Fibroblast of mammary gland (primary cell): Measurements from ENCODE around the gene ERI2.
"Not testable (repeated sequence)": the region's sequence is repeated elsewhere in the genome, so short reads cannot be mapped to it uniquely, and the experiment has no call there.

ENCODE experiments used
- DNase-seq: peaks from one replicate; pipeline ENCODE4 v3.0.0-alpha.2; 2010; ENCODE audit warnings: low read depth
- H3K4me3 ChIP-seq: 2 replicates; pipeline ENCODE4 v1.5.1; 2011; ENCODE audit warnings: low read depth, mild to moderate bottlenecking, low read length, moderate library complexity; ENCODE audit not compliant: control insufficient read depth
- CTCF ChIP-seq: conservative IDR thresholded peaks from 2 replicates; pipeline ENCODE4 v1.5.1; 2011; ENCODE audit warnings: low read depth, low read length, inconsistent platforms; ENCODE audit not compliant: control insufficient read depth, insufficient read depth

The ERI2 gene

GRCh38 chr16:20807862-20808261 is 1.6 kb upstream of the ERI2 start:
- peak overlapping the region; percentile 91 for H3K4me3 ChIP-seq
- TF ChIP-seq CTCF: no peak
- DNase-seq: no peak

- H3K4me3 ChIP-seq: peak overlapping the region; percentile 91
- DNase-seq: not testable (repeated sequence)
Observed at GRCh38 chr16:20805684-20806167, 546 bp downstream of the ERI2 start.

GRCh38 chr16:20803561-20804214 is 2.6 kb downstream of the ERI2 start:
- TF ChIP-seq CTCF: no peak
- no peak for DNase-seq
- no peak overlapping the region for H3K4me3 ChIP-seq

- H3K4me3 ChIP-seq: no peak overlapping the region
- DNase-seq: peak; percentile 51
- no peak for TF ChIP-seq CTCF
Observed at GRCh38 chr16:20803192-20803560, 3.1 kb downstream of the ERI2 start.

GRCh38 chr16:20801278-20801677 is 5.0 kb downstream of the ERI2 start:
- no peak for DNase-seq
- H3K4me3 ChIP-seq: no peak overlapping the region
- no peak for TF ChIP-seq CTCF

GRCh38 chr16:20799599-20799998 is 6.7 kb downstream of the ERI2 start:
- peak; percentile 56 for DNase-seq
- peak; percentile 55 for TF ChIP-seq CTCF
- H3K4me3 ChIP-seq: no peak overlapping the region

GRCh38 chr16:20798364-20798763 is 7.9 kb downstream of the ERI2 start:
- no peak overlapping the region for H3K4me3 ChIP-seq
- TF ChIP-seq CTCF: no peak
- DNase-seq: no peak
